GM12878 (cell line): Measurements from ENCODE around the gene SOX5. TPM values are rescaled to one million over a fixed set of nuclear protein-coding genes. Genes with fewer than 3 reads are reported as not detected.

Experiments
- ATAC-seq: fragments of 200-7000 bp; cut with Tn5 transposase; 3 replicates; pipeline ENCODE4 v1.9.1; 2020; ENCODE audit warnings: mild to moderate bottlenecking, moderate library complexity
- BruUV-seq: library from RNA; stranded (reverse); fragments of 400-500 nt; replicated peaks from 2 replicates; lab custom pipeline; 2021; lab: Mats Ljungman, UMichigan
- CTCF ChIA-PET: fragments of 300-600 bp; sonication (Branson Sonifier 250); formaldehyde crosslinking; extraction: SDS; loops from one replicate; lab custom pipeline; 2021; ENCODE audit warnings: inconsistent platforms; lab: Yijun Ruan, JAX
- POLR2A ChIA-PET: fragments of 350-600 bp; formaldehyde crosslinking; extraction: SDS; loops from one replicate; lab custom pipeline; 2021; ENCODE audit warnings: inconsistent platforms; lab: Charles Lee
- RAD21 ChIA-PET: fragments of 300-600 bp; sonication (Branson Sonifier 250); formaldehyde crosslinking; loops from one replicate; lab custom pipeline; 2023; ENCODE audit warnings: antibody characterized with exemption; ENCODE audit not compliant: unreplicated experiment; lab: Charles Lee
- SMC1A ChIA-PET: fragments of 300-600 bp; sonication (Branson Sonifier 250); formaldehyde crosslinking; loops from one replicate; lab custom pipeline; 2023; ENCODE audit not compliant: unreplicated experiment, uncharacterized antibody; lab: Charles Lee
- DNase-seq: peaks from one replicate; pipeline ENCODE4 v3.0.0-alpha.2; 2011; ENCODE audit warnings: low read depth, low spot score
- FAIRE-seq: peaks from 3 replicates; lab custom pipeline; 2011; peaks lifted over from hg19 to GRCh38; lab: Jason Lieb, UNC
- H2AFZ ChIP-seq: 2 replicates; pipeline ENCODE4 v1.6.0; 2011; ENCODE audit warnings: low read depth, low read length, control low read depth; ENCODE audit not compliant: control insufficient read depth
- H3K27ac ChIP-seq: 2 replicates; pipeline ENCODE4 v1.5.1; 2011; ENCODE audit warnings: control low read depth; ENCODE audit not compliant: control insufficient read depth, insufficient read depth
- H3K27me3 ChIP-seq, 2 experiments: replicated peaks in 1 of 2; 2 replicates each; pipeline versions ENCODE4 v1.6.0 to v1.6.1; 2011; ENCODE audit warnings: low read length in 1 of 2; ENCODE audit not compliant: control insufficient read depth in 2 of 2, insufficient read depth in 2 of 2
- H3K36me3 ChIP-seq, 2 experiments: 2 replicates each; pipeline ENCODE4 v1.5.1; 2011; ENCODE audit warnings: low read length in 1 of 2; ENCODE audit not compliant: control insufficient read depth in 2 of 2, insufficient read depth in 2 of 2
- H3K4me1 ChIP-seq: 2 replicates; pipeline ENCODE4 v1.6.1; 2011; ENCODE audit warnings: mild to moderate bottlenecking, low read length, moderate library complexity, mixed read lengths; ENCODE audit not compliant: control insufficient read depth, insufficient read depth
- H3K4me2 ChIP-seq: 2 replicates; pipeline ENCODE4 v1.6.0; 2011; ENCODE audit warnings: control low read depth; ENCODE audit not compliant: control insufficient read depth, insufficient read depth
- H3K4me3 ChIP-seq: fragments of 200-600 bp; sonication (generic); 2 replicates; pipeline ENCODE4 v1.5.1; 2016
- H3K79me2 ChIP-seq: 2 replicates; pipeline ENCODE4 v1.6.0; 2011; ENCODE audit warnings: low read length; ENCODE audit not compliant: control insufficient read depth, insufficient read depth
- H3K9ac ChIP-seq: 2 replicates; pipeline ENCODE4 v1.8.0; 2011; ENCODE audit warnings: low read length, control low read depth, mixed read lengths; ENCODE audit not compliant: control insufficient read depth, insufficient read depth
- H3K9me3 ChIP-seq: replicated peaks from 3 replicates; pipeline ENCODE4 v1.5.1; 2011; ENCODE audit warnings: mild to moderate bottlenecking, low read length; ENCODE audit not compliant: control insufficient read depth, insufficient read depth
- H4K20me1 ChIP-seq: 2 replicates; pipeline ENCODE4 v1.6.0; 2011; ENCODE audit not compliant: control insufficient read depth, insufficient read depth
- BHLHE40 ChIP-seq, 2 experiments: fragments of 450-650 bp in 1 of 2; IDR thresholded peaks; 2 replicates each; pipeline ENCODE4 v1.6.1; 2011 to 2017; ENCODE audit warnings: low read depth in 2 of 2, borderline replicate concordance in 1 of 2, improper control_type of control experiment in 1 of 2, low read length in 1 of 2, mild to moderate bottlenecking in 1 of 2
- CBX5 ChIP-seq: sonication (generic); IDR thresholded peaks from 2 replicates; pipeline ENCODE4 v1.6.1; 2016; ENCODE audit warnings: low read depth, moderate library complexity, mild to moderate bottlenecking, inconsistent platforms
- CHD1 ChIP-seq: IDR thresholded peaks from 2 replicates; pipeline ENCODE4 v1.6.1; 2012; ENCODE audit warnings: low read depth, low read length, improper control_type of control experiment
- CHD2 ChIP-seq: IDR thresholded peaks from 2 replicates; pipeline ENCODE4 v1.6.1; 2011; ENCODE audit warnings: low read depth, low read length, improper control_type of control experiment, borderline replicate concordance
- EP300 ChIP-seq, 2 experiments: fragments of 150-350 bp in 1 of 2; IDR thresholded peaks; 2 replicates each; pipeline ENCODE4 v1.6.1; 2011 to 2012; ENCODE audit warnings: low read depth in 2 of 2, low read length in 2 of 2, borderline replicate concordance in 1 of 2, improper control_type of control experiment in 1 of 2, inconsistent platforms in 1 of 2; ENCODE audit not compliant: control insufficient read depth in 1 of 2
- FOXM1 ChIP-seq: IDR thresholded peaks from 2 replicates; pipeline ENCODE4 v1.6.1; 2012; ENCODE audit warnings: low read depth, mild to moderate bottlenecking, inconsistent platforms, low read length, moderate library complexity
- HCFC1 ChIP-seq: fragments of 150-350 bp; IDR thresholded peaks from 2 replicates; pipeline ENCODE4 v1.6.1; 2014; ENCODE audit warnings: low read length
- KDM1A ChIP-seq: fragments of 200-600 bp; sonication (generic); IDR thresholded peaks from 2 replicates; pipeline ENCODE4 v1.6.1; 2016; ENCODE audit warnings: borderline replicate concordance
- MXI1 ChIP-seq: fragments of 150-350 bp; IDR thresholded peaks from 2 replicates; pipeline ENCODE4 v1.6.1; 2011; ENCODE audit warnings: low read depth, mild to moderate bottlenecking, inconsistent platforms, low read length, improper control_type of control experiment
- RELA ChIP-seq: fragments of 450-650 bp; IDR thresholded peaks from 2 replicates; pipeline ENCODE4 v1.8.0; 2014; ENCODE audit warnings: borderline replicate concordance; ENCODE audit not compliant: partially characterized antibody
- ZNF622 ChIP-seq: fragments of 450-650 bp; IDR thresholded peaks from 2 replicates; pipeline ENCODE4 v1.6.1; 2017; ENCODE audit warnings: mild to moderate bottlenecking, inconsistent platforms
- ZZZ3 ChIP-seq: IDR thresholded peaks from 2 replicates; pipeline ENCODE4 v1.6.1; 2011; ENCODE audit warnings: low read depth; ENCODE audit not compliant: control insufficient read depth, insufficient read length
- WGBS: methylation state at CpG from one replicate; pipeline ENCODE4 v1.1.6; 2016; ENCODE audit warnings: low lambda C conversion rate; ENCODE audit not compliant: insufficient replicate concordance, insufficient coverage; ENCODE audit errors: missing lambda C conversion rate; 5-methylcytosine and 5-hydroxymethylcytosine counted together
- in situ Hi-C: fragments of 300-500 bp; cut with MboI; formaldehyde crosslinking; loops from 9 replicates; pipeline ENCODE4 v1.14.3; 2018; ENCODE audit warnings: mixed read lengths
- intact Hi-C: fragments of 100-400 bp; cut with micrococcal nuclease; formaldehyde crosslinking; loops from one replicate; pipeline ENCODE4 v1.14.2; 2022; ENCODE audit not compliant: unreplicated experiment
- polyA plus RNA-seq, 11 experiments: library from polyadenylated mRNA; depleted of rRNA in 4 of 11; unstranded in 6 of 11; stranded (reverse) in 5 of 11; fragments of >200 nt; fragmentation: Nextera tagmentation in 4 of 11; fragmentation: Illumina TruSeq in 1 of 11; extraction: Ambion mirVana in 4 of 11; extraction: Trizol in 1 of 11; gene quantifications; 1 replicate in 1 of 11; 2 replicates in 10 of 11; pipeline versions ENCODE4 v1.2.1 to v1.2.3, GENCODE V29; 2011 to 2016; ENCODE audit warnings: inconsistent platforms in 2 of 11, missing spikeins in 2 of 11, low read depth in 1 of 11
- total RNA-seq, 4 experiments: library from RNA; depleted of rRNA in 3 of 4; stranded (reverse); fragments of >200 nt in 3 of 4; fragmentation: Illumina TruSeq in 1 of 4; extraction: Trizol in 1 of 4; gene quantifications; 2 replicates each; pipeline versions ENCODE4 v1.2.1 to v1.2.3, GENCODE V29; 2013 to 2021
- TF ChIP-seq, protein P1 (sequence below): fragments of 450-650 bp; formaldehyde crosslinking; IDR thresholded peaks from 2 replicates; pipeline ENCODE4 v1.4.0; 2022; ENCODE audit warnings: mild to moderate bottlenecking, moderate library complexity
- TF ChIP-seq, protein P2 (sequence below): IDR thresholded peaks from 2 replicates; pipeline ENCODE4 v1.6.1; 2011; ENCODE audit warnings: borderline replicate concordance, low read depth, mild to moderate bottlenecking, moderate library complexity, mixed read lengths, low read length; ENCODE audit not compliant: insufficient read depth; ENCODE audit errors: extremely low read length
- TF ChIP-seq, protein P3 (sequence below): fragments of 450-650 bp; formaldehyde crosslinking; IDR thresholded peaks from 2 replicates; pipeline ENCODE4 v1.4.0; 2020; ENCODE audit warnings: mild to moderate bottlenecking, moderate library complexity

SOX5 gene
- total and polyA plus RNA-seq, 10 of the 15 experiments (the other 5 are each of a cell fraction or from before 2014, with no cell fraction given) = 0.08 to 1.0 (median 0.24) TPM

DNA sequence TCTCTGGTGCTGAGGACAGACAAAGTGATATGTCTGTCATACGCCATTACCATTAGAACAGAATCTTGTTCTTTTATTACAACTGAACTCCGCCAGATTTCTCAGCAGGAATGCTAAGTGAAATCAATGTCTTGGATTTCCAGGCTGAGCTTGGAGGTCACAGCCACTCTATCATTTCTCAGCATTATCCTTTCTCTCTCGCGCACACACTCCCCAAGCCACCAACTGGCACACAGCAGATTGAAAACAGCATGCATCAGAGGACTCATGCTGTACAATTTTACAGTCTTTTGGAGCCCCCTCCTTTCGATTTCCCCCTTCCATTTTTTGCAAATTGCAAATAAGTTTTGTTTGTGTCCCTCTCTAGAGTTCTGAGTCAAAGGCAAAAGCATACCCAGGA is 348.6 kb downstream of the SOX5 start (continued):
- TF ChIP-seq, protein P1, sequence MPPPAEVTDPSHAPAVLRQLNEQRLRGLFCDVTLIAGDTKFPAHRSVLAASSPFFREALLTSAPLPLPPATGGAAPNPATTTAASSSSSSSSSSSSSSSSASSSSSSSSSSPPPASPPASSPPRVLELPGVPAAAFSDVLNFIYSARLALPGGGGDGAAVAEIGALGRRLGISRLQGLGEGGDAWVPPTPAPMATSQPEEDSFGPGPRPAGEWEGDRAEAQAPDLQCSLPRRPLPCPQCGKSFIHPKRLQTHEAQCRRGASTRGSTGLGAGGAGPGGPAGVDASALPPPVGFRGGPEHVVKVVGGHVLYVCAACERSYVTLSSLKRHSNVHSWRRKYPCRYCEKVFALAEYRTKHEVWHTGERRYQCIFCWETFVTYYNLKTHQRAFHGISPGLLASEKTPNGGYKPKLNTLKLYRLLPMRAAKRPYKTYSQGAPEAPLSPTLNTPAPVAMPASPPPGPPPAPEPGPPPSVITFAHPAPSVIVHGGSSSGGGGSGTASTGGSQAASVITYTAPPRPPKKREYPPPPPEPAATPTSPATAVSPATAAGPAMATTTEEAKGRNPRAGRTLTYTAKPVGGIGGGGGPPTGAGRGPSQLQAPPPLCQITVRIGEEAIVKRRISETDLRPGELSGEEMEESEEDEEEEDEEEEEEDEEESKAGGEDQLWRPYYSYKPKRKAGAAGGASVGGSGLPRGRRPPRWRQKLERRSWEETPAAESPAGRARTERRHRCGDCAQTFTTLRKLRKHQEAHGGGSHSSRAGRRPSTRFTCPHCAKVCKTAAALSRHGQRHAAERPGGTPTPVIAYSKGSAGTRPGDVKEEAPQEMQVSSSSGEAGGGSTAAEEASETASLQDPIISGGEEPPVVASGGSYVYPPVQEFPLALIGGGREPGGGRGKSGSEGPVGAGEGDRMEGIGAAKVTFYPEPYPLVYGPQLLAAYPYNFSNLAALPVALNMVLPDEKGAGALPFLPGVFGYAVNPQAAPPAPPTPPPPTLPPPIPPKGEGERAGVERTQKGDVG = no peak
- TF ChIP-seq HCFC1 (no peak), FOXM1 (no peak), BHLHE40 (IDR thresholded peaks at IDR 0.05; ENCODE audit: borderline replicate concordance in 1 of 2, low read depth in 2 of 2, low read length in 1 of 2) (no peak), CHD2 (no peak)
- TF ChIP-seq, all 136 proteins: peak for 0

DNA sequence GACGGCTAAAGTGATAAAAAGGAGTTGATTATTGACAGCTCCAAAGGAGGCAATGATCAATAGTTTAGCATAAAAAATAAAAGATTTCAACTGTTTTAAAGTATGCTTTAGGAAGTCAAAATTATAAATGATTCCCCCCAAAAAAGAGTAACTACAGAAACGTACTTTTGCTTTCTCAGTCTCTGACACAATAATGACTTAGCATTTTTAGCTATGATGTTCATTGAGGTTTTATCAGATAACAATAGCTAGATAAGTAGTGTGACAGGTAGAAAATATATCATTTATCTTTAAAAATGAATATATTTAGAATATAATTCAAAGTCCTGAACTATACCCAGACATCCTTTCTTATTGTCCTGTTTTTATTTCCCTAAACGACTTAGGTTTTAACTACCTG is 352.9 kb downstream of the SOX5 start:
- H3K9ac ChIP-seq = no peak overlapping the region
- no peaks in the 10 kb centered on the region for H3K9me3 ChIP-seq
- SMC1A ChIA-PET = interaction anchor here (0.6 kb wide), 1 partner anchor 202 kb away, joined by 4 read pairs; no protein-coding TSS in a partner anchor
- H3K36me3 ChIP-seq = no peaks in the 10 kb centered on the region
- intact Hi-C loops = no loop called here
- in situ Hi-C loops = no loop called here
- H4K20me1 ChIP-seq = no peaks in the 10 kb centered on the region
- WGBS = 54% methylated on average over 3 of the region's 3 CpGs
- no peak overlapping the region for H3K4me2 ChIP-seq
- H3K27ac ChIP-seq = no peak overlapping the region
- no TSS peak for BruUV-seq
- no peak overlapping the region for H3K4me3 ChIP-seq
- CTCF ChIA-PET = interaction anchor here (1.5 kb wide), 1 partner anchor 37 kb away, joined by 5 read pairs; no protein-coding TSS in a partner anchor
- H3K79me2 ChIP-seq = no peaks in the 10 kb centered on the region
- DNase-seq (no peak), ATAC-seq (no peak), FAIRE-seq (no peak)
- POLR2A ChIA-PET = interaction anchor here (0.5 kb wide), 1 partner anchor 62 kb away, joined by 4 read pairs; no protein-coding TSS in a partner anchor
- no peaks in the 10 kb centered on the region for H3K27me3 ChIP-seq
- no peaks in the 10 kb centered on the region for H3K4me1 ChIP-seq
- RAD21 ChIA-PET = no interaction called here
- H2AFZ ChIP-seq = no peak overlapping the region
- TF ChIP-seq, protein P2, sequence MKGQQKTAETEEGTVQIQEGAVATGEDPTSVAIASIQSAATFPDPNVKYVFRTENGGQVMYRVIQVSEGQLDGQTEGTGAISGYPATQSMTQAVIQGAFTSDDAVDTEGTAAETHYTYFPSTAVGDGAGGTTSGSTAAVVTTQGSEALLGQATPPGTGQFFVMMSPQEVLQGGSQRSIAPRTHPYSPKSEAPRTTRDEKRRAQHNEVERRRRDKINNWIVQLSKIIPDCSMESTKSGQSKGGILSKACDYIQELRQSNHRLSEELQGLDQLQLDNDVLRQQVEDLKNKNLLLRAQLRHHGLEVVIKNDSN = no peak
- TF ChIP-seq EP300 (IDR thresholded peaks at IDR 0.05; ENCODE audit: borderline replicate concordance in 1 of 2, control insufficient read depth in 1 of 2, low read depth in 2 of 2, low read length in 2 of 2) (no peak), RELA (no peak), ZNF622 (no peak), MXI1 (no peak), CBX5 (no peak), ZZZ3 (no peak), CHD1 (no peak), KDM1A (no peak)
- TF ChIP-seq, protein P3, sequence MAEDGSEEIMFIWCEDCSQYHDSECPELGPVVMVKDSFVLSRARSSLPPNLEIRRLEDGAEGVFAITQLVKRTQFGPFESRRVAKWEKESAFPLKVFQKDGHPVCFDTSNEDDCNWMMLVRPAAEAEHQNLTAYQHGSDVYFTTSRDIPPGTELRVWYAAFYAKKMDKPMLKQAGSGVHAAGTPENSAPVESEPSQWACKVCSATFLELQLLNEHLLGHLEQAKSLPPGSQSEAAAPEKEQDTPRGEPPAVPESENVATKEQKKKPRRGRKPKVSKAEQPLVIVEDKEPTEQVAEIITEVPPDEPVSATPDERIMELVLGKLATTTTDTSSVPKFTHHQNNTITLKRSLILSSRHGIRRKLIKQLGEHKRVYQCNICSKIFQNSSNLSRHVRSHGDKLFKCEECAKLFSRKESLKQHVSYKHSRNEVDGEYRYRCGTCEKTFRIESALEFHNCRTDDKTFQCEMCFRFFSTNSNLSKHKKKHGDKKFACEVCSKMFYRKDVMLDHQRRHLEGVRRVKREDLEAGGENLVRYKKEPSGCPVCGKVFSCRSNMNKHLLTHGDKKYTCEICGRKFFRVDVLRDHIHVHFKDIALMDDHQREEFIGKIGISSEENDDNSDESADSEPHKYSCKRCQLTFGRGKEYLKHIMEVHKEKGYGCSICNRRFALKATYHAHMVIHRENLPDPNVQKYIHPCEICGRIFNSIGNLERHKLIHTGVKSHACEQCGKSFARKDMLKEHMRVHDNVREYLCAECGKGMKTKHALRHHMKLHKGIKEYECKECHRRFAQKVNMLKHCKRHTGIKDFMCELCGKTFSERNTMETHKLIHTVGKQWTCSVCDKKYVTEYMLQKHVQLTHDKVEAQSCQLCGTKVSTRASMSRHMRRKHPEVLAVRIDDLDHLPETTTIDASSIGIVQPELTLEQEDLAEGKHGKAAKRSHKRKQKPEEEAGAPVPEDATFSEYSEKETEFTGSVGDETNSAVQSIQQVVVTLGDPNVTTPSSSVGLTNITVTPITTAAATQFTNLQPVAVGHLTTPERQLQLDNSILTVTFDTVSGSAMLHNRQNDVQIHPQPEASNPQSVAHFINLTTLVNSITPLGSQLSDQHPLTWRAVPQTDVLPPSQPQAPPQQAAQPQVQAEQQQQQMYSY (CRISPR knock-in tag) = no peak
